ENCODE results near the gene MYB.

Gene MYB

DNA sequence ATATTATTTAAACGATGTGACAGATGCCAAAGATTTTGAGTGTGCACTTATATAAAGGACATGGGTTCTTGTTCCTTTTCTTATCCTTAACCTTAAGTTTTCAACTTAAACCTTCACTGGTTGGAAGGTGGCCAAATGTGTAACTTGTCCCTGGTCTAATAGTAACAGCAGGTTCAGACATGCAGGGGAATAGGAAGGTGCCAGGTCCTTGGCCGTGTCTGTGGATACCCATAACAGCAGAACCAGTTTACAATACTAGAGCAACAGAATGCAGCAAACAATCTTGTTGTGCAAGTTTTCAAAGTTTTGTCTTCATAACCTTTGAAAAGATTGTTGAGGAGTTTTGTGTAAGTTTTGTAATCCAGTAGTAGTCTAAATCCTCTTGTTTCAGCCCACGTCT, 4.4 kb downstream of the MYB start:
- DNase-seq (ENCODE audit: insufficient read length, low spot score) (no peak), FAIRE-seq (peak; percentile 79)

GRCh38 chr6:135186255-135186654, 5.1 kb downstream of the MYB start:
- no peak for DNase-seq (ENCODE audit: insufficient read length, low spot score)
- FAIRE-seq, result no peak

DNA sequence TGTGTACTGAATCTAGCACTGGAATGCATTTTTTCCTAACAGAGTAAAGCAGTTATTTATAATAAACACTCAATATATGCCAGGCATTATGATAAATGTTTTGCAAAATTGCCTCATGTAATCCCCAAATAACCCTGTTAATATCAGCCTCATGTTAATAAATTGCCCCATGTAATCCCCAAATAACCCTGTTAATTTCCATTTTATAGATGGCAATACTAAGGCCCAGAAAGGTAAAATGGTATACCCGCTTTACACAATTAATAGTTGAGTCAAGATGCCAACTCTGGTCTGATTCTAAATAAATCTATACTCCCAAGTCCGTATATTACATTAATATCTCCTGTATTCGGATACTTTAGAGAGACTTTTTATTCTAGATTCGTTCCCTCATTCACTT, 6.3 kb downstream of the MYB start:
- FAIRE-seq, result no peak
- no peak for DNase-seq (ENCODE audit: insufficient read length, low spot score)

GRCh38 chr6:135188718-135189117, 7.6 kb downstream of the MYB start:
- DNase-seq (ENCODE audit: insufficient read length, low spot score), result no peak
- FAIRE-seq, result no peak

- no peak for DNase-seq (ENCODE audit: insufficient read length, low spot score)
- FAIRE-seq, result peak; percentile 48
Measured at GRCh38 chr6:135189344-135189743, 8.2 kb downstream of the MYB start.

GRCh38 chr6:135191508-135192255, 10.6 kb downstream of the MYB start:
- DNase-seq (ENCODE audit: insufficient read length, low spot score), result no peak
- peak; percentile 81 for FAIRE-seq

- DNase-seq (ENCODE audit: insufficient read length, low spot score), result no peak
- peak; percentile 21 for FAIRE-seq
Measured at GRCh38 chr6:135192256-135193174, 11.4 kb downstream of the MYB start.

DNA sequence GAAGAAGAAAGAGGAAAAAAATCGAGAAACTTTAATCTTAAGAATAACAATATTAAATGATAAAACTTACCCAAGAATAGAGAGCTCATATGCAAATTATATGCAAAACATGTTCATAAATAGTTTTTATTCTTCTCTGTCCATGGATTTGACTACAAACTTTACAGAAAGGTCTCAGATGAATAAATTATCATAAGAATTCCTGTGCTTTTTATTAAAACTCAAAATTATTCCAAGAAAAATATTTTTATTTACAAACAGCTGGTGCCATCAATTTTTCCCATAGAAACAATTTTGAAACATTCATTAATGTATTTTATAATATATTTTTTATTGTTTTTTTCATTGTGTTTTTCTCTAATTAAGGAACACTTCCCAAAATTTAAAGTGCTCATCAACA, 12.1 kb downstream of the MYB start:
- no peak for FAIRE-seq
- DNase-seq (ENCODE audit: insufficient read length, low spot score), result no peak

DNA sequence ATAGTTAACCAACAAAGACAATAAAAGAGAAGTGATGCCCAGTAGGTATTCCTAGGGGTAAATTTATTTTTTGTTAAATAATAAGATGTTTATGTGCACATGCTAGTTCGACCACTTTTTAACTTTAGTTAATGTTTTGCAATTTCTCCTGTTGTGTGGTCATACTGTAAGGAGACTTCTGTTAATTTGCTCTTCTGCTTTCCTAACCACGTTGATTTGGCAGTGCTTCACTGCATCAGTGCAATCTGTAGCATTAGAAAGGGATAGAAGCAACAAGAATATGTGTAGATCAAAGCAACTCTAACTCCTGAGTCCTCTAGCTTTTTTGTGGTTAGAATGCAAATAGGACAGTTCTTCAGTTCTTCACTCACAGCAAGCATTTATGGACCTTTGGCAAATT, 13.9 kb downstream of the MYB start:
- FAIRE-seq (peak; percentile 66), DNase-seq (ENCODE audit: insufficient read length, low spot score) (no peak)

DNA sequence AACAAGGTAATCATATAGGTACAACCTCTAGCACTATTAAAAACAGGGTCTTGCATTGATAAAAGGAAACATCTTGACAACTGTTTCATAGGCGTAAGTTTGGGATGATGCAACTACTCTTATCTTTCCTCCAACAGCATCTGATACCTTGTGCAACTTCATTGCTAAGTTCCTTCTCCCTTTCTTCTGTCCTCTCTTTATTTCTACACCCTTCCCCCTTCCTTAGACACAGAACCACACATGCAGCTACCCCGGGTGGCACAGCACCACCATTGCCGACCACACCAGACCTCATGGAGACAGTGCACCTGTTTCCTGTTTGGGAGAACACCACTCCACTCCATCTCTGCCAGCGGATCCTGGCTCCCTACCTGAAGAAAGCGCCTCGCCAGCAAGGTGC, 14.4 kb downstream of the MYB start:
- FAIRE-seq, result no peak

GRCh38 chr6:135196739-135197510, 15.8 kb downstream of the MYB start:
- DNase-seq (ENCODE audit: insufficient read length, low spot score) (no peak), FAIRE-seq (peak; percentile 11)

More for the DNA sequence above, 14.4 kb downstream of the MYB start:
- DNase-seq (ENCODE audit: insufficient read length, low spot score), result no peak

GRCh38 chr6:135202836-135203235, 21.7 kb downstream of the MYB start:
- FAIRE-seq, result no peak
- no peak for DNase-seq (ENCODE audit: insufficient read length, low spot score)

- DNase-seq (ENCODE audit: insufficient read length, low spot score) (no peak), FAIRE-seq (no peak)
Measured at GRCh38 chr6:135204951-135205350, 23.8 kb downstream of the MYB start.

GRCh38 chr6:135209803-135210202, 28.7 kb downstream of the MYB start:
- FAIRE-seq (peak; percentile 40), DNase-seq (ENCODE audit: insufficient read length, low spot score) (no peak)

DNA sequence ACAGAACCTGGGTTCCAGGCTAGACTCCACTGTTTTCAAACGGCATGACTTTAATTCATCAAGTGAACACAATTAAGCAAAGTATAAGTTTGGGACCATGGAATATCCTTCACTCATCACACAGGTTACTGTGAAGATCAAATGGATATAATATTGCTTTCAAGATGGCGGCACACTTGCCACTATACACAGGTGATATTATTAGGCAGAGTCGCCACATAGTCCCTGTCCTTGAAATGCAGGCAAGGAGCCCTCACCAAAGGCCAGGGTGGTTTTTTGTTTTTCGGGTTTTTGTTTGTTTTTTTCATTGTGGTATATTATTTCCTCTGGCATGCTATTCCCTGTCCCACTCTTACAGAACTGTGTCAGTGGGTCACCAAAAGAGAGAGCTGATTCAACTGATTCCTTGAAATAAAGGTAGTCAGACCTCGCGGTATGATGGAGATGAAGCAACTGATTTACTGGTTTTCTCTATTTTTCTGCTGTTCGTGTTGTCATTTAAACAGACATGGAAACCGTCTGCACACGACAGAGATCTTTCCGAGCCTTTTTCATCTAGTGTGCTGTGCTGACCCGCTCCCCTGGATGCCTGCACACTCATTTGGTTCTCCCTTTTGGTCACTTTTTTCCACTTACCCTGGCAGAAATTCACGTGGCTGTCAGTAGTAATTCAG, 29.7 kb downstream of the MYB start:
- DNase-seq (ENCODE audit: insufficient read length, low spot score) (no peak), FAIRE-seq (peak; percentile 26)

DNA sequence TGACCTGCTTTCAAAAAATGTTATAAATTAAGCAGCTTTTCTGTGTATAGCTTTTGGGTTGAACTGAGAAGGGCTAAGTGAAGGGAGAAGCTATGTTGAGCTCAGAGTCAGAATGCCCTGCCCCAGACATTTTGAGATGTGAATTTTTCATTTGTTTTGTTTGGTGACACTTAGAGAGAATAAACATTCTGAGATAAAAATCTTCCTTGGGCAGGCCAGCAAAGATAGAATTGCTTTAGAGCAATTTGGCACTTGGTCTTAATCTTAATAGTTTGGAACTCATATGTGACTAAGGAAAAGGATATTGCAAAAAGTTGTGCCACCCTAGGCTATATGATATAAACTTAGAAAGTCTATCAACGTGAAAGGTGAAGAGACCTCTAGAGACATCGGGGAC, 30.2 kb downstream of the MYB start:
- DNase-seq (ENCODE audit: insufficient read length, low spot score) (no peak), FAIRE-seq (no peak)

DNA sequence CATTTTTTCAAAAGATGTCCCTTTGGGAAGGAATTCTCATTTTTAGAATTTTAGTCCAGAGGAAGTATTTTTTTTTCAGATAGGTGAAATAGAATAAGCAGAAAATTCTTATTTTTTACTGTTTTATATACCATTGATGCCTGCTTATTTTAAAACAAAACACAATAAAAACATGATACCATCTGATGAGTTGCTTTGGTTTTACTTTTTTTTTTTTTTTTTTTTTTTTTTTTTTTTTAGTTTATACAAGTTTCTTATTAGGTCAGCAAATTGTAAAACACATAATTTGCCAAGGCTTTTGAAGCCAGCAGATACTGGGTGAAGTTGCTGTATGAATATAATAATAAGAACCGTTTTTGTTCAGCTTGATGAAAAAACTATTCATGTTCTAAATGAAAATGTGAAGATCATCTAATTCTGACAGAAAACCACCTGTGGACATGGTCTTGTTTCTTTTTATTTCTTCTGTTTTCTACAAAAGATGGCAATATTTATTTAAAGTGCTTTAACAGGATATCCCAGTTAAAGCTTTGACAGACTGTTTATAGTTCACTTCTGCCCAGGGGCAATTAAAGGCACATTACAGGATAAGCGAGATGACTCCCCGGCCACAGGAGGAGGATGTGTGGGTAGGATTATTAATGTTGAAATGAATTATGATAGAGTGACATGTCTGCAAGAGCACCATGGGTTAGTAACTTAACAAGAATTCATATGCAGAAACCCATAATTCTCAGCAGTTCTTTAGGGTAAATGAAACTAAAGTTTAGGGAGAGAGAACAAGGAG, 31.1 kb downstream of the MYB start:
- DNase-seq (ENCODE audit: insufficient read length, low spot score), result no peak
- FAIRE-seq, result no peak

GRCh38 chr6:135212935-135213334, 31.8 kb downstream of the MYB start:
- FAIRE-seq, result no peak
- no peak for DNase-seq (ENCODE audit: insufficient read length, low spot score)

DNA sequence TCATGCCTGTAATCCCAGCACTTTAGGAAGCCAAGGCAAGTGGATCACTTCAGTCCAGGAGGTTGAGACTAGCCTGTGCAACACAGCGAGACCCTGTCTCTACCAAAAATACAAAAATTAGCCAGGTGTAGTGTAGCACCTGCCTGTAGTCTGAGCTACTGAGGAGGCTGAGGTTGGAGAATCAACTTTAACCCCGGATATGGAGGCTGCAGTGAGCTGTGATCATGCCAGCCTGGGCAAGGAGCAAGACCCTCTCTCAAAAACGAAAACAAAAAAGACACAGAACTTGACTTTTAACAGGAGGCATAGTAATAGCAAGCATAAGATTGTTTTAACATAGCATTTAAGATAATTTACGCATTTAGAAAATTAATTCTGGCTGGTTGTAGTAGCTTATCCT, 32.5 kb downstream of the MYB start:
- FAIRE-seq, result no peak
- no peak for DNase-seq (ENCODE audit: insufficient read length, low spot score)

- FAIRE-seq, result no peak
Measured at GRCh38 chr6:135215160-135215559, 34.1 kb downstream of the MYB start.

More at GRCh38 chr6:135215160-135215559, 34.1 kb downstream of the MYB start:
- no peak for DNase-seq (ENCODE audit: insufficient read length, low spot score)

Data from GM19239 (cell line).